Fibroblast of pulmonary artery (primary cell): ENCODE data around the gene ARNT2.

Source experiments
- DNase-seq: peaks from one replicate; pipeline ENCODE4 v3.0.0-alpha.2; 2010; ENCODE audit warnings: low read depth
- H3K4me3 ChIP-seq: replicated peaks from 2 replicates; pipeline ENCODE4 v1.5.1; 2011; ENCODE audit warnings: low read depth, mild to moderate bottlenecking, control low read depth, low read length, moderate library complexity
- TF ChIP-seq, protein P1 (sequence below): IDR thresholded peaks from 2 replicates; pipeline ENCODE4 v1.5.1; 2011; ENCODE audit warnings: mild to moderate bottlenecking, control low read depth, low read length, inconsistent platforms; ENCODE audit errors: missing control alignments

ARNT2 gene

GRCh38 chr15:80580536-80581260, 176.5 kb downstream of the ARNT2 start:
- no peak overlapping the region for H3K4me3 ChIP-seq
- DNase-seq = no peak
- TF ChIP-seq, protein P1, sequence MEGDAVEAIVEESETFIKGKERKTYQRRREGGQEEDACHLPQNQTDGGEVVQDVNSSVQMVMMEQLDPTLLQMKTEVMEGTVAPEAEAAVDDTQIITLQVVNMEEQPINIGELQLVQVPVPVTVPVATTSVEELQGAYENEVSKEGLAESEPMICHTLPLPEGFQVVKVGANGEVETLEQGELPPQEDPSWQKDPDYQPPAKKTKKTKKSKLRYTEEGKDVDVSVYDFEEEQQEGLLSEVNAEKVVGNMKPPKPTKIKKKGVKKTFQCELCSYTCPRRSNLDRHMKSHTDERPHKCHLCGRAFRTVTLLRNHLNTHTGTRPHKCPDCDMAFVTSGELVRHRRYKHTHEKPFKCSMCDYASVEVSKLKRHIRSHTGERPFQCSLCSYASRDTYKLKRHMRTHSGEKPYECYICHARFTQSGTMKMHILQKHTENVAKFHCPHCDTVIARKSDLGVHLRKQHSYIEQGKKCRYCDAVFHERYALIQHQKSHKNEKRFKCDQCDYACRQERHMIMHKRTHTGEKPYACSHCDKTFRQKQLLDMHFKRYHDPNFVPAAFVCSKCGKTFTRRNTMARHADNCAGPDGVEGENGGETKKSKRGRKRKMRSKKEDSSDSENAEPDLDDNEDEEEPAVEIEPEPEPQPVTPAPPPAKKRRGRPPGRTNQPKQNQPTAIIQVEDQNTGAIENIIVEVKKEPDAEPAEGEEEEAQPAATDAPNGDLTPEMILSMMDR = no peak

DNA sequence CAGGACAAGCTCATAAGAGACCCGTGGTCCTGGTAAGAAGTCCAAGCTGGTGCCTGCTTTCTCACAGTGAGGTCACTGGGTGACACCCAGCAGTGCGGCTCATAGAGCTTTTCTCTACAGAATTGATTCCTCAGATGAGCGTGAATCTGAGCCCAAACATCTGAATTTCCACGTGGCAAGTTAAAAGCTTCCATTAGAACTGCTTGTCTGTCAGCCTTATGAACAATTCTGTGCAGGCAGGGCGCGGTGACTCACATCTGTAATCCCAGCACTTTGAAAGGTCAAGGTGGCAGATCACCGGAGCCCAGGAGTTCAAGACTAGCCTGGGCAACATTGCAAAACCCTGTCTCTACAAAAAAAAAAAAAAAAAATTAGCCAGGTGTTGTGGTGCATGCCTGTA, 177.8 kb downstream of the ARNT2 start:
- H3K4me3 ChIP-seq = no peak overlapping the region
- DNase-seq = no peak
- TF ChIP-seq, protein P1 = no peak

GRCh38 chr15:80582816-80583423, 178.7 kb downstream of the ARNT2 start:
- DNase-seq = no peak
- H3K4me3 ChIP-seq = no peak overlapping the region
- TF ChIP-seq, protein P1 = no peak

DNA sequence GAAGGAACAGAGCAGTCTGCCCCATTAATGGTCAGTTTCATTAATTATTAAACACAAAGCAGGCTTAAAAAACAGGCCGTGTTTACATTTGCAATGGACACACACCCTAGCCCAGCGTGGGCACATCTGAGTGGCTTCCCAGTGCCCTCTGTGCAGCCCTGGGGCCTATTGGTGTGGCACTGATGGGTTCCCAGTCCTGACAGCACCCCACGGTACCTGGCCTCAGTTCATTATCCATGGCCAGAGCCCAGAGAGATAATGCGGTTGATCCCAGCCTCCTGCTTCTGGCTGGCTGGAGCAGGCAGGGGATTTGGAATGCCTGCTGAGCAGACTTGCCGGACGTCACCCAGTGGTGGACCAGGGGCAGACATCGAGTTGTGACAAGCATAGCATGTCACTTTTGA, 180.4 kb downstream of the ARNT2 start:
- no peak for DNase-seq
- no peak overlapping the region for H3K4me3 ChIP-seq
- TF ChIP-seq, protein P1 = no peak

DNA sequence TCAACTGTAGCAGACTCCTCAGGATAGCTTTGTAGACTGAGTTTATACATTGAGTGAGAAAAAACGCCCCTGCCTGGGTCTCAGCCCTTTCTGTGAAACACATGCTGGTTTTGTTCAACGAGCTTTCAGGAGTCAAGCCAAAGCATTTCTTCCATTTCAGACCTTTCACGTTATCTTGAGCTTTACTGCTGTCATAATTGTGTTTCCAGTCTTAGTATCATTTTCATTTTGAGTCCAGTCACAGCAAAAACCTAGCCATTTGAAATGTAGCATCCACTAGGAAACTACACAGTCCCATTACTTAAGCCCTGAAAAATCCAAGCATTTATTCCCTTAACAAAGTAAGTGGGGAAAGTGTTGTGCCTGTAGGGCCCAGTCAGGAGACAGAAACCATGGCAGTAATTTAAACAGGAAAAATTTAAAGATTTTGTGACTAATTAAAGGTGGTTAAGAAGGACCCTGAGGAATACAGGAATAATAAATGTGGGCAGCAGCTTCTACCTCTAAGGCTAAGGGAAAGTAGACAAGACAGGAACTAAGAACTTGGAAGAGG, 180.9 kb downstream of the ARNT2 start:
- H3K4me3 ChIP-seq = no peak overlapping the region
- TF ChIP-seq, protein P1 = no peak
- no peak for DNase-seq

DNA sequence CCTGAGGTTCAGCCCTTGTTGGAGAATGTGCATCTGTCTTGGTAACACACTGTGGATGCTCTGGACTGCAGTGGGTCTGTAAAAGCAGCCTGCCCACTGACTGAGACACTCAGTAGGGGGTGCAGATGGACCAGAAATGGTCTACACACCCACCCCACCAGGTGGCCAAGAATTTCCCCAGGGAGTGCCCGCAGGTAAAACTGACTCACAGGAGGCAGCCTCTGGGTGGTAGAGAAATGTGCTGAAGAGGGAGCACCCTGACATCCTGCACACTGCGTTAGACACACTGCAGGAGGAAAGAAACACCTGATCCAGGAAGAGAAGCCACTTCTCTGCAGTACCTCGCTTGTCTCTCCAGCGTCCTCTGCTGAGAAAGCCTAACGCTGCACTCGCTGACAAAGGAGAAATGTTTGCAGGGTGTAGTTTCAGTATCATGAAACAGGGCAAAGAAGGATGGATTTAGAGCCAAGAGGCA, 181.4 kb downstream of the ARNT2 start:
- DNase-seq = no peak
- no peak overlapping the region for H3K4me3 ChIP-seq
- TF ChIP-seq, protein P1 = no peak
